Osteoblast (primary cell): Measurements from ENCODE around the gene TP73. TPM values are rescaled to one million over a fixed set of nuclear protein-coding genes. Genes with fewer than 3 reads are reported as not detected.

Source experiments
- DNase-seq: peaks from one replicate; pipeline ENCODE4 v3.0.0; 2011; ENCODE audit warnings: low spot score, mixed read lengths; ENCODE audit not compliant: insufficient read length; ENCODE audit errors: missing footprints
- H2AFZ ChIP-seq: 2 replicates; pipeline ENCODE4 v1.6.0; 2011; ENCODE audit warnings: mild to moderate bottlenecking, low read length
- H3K27ac ChIP-seq: 2 replicates; pipeline ENCODE4 v1.5.1; 2011; ENCODE audit warnings: mild to moderate bottlenecking, low read depth, low read length, moderate library complexity
- H3K27me3 ChIP-seq: 2 replicates; pipeline ENCODE4 v1.6.0; 2012; ENCODE audit warnings: mild to moderate bottlenecking, control low read depth, inconsistent platforms, low read length, moderate library complexity; ENCODE audit not compliant: insufficient read depth
- H3K36me3 ChIP-seq: 2 replicates; pipeline ENCODE4 v1.5.1; 2011; ENCODE audit warnings: mild to moderate bottlenecking, low read length, control low read depth, moderate library complexity; ENCODE audit not compliant: insufficient read depth
- H3K4me1 ChIP-seq: 2 replicates; pipeline ENCODE4 v1.5.1; 2011; ENCODE audit warnings: mild to moderate bottlenecking, low read length, control low read depth, moderate library complexity; ENCODE audit not compliant: insufficient read depth
- H3K4me2 ChIP-seq: 2 replicates; pipeline ENCODE4 v1.6.0; 2011; ENCODE audit warnings: mild to moderate bottlenecking, low read length; ENCODE audit not compliant: insufficient read depth
- H3K4me3 ChIP-seq: fragments of 200-600 bp; sonication (generic); 3 replicates; pipeline ENCODE4 v1.5.1; 2012; ENCODE audit warnings: mild to moderate bottlenecking, low read length, inconsistent platforms; ENCODE audit not compliant: insufficient read depth
- H3K79me2 ChIP-seq: 2 replicates; pipeline ENCODE4 v1.6.0; 2012; ENCODE audit warnings: mild to moderate bottlenecking, low read length, control low read depth, inconsistent platforms; ENCODE audit not compliant: insufficient read depth
- H3K9me3 ChIP-seq: 2 replicates; pipeline ENCODE4 v1.5.1; 2011; ENCODE audit warnings: low read depth, low read length, control low read depth
- H4K20me1 ChIP-seq: 2 replicates; pipeline ENCODE4 v1.6.0; 2012; ENCODE audit warnings: mild to moderate bottlenecking, low read length, control low read depth; ENCODE audit not compliant: insufficient read depth
- total RNA-seq: library from RNA; depleted of rRNA; stranded (reverse); fragments of >200 nt; gene quantifications from 2 replicates; pipeline ENCODE4 v1.2.3, GENCODE V29; 2012
- TF ChIP-seq, protein P1 (sequence below): IDR thresholded peaks from 2 replicates; pipeline ENCODE4 v1.5.1; 2011; ENCODE audit warnings: mild to moderate bottlenecking, low read depth, low read length, moderate library complexity; ENCODE audit errors: extremely low read depth

TP73 gene
- total RNA-seq, 1 donor, result not detected

DNA sequence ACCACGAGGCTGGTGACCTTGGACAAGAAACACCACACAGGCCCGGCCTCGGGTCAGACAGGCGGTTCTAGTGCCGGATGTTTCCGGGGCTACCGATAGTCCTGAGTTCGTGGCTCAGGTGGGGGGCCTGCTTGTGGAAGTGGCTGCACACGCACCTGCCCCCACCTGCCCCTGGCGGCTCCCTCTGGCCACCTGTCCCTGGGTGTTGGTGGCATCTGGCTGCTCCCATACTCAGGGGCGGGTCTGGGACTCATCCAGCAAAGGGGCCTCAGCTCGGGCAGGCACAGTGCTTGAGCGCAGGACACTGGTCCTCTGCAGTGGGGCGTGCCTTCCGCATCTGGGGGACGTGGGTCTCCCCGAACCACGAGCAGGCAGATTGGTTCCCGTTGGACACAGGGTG lies 33.6 kb downstream of the TP73 start:
- no peak for DNase-seq
- H3K27ac ChIP-seq, result no peak overlapping the region

DNA sequence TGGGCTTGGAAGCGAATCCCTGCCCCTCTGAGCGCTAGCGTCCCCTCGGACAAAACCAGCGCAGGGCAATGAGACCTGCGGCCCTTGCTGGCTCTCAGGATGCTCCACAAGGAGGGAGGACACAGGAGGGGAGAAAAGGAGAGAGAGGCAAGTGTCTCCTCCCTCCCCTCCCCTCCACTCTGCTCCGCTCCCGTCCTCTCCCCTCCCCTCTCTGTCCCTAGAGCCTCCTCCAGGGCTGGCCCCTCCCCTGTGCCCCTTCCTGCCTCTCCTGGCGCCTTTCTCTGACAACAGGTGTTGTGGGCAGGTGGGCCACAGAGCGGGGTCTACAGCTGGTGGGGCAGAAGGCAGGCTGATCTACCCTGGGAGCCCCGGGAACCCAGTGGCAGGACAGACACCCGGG lies 35.2 kb downstream of the TP73 start:
- no peaks in the 10 kb centered on the region for H3K9me3 ChIP-seq
- H3K4me1 ChIP-seq, result no peaks in the 10 kb centered on the region
- TF ChIP-seq, protein P1, sequence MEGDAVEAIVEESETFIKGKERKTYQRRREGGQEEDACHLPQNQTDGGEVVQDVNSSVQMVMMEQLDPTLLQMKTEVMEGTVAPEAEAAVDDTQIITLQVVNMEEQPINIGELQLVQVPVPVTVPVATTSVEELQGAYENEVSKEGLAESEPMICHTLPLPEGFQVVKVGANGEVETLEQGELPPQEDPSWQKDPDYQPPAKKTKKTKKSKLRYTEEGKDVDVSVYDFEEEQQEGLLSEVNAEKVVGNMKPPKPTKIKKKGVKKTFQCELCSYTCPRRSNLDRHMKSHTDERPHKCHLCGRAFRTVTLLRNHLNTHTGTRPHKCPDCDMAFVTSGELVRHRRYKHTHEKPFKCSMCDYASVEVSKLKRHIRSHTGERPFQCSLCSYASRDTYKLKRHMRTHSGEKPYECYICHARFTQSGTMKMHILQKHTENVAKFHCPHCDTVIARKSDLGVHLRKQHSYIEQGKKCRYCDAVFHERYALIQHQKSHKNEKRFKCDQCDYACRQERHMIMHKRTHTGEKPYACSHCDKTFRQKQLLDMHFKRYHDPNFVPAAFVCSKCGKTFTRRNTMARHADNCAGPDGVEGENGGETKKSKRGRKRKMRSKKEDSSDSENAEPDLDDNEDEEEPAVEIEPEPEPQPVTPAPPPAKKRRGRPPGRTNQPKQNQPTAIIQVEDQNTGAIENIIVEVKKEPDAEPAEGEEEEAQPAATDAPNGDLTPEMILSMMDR, result no peak
- DNase-seq, result no peak
- H3K4me3 ChIP-seq, result no peak overlapping the region
- no peaks in the 10 kb centered on the region for H3K27me3 ChIP-seq
- H3K4me2 ChIP-seq, result no peak overlapping the region
- H3K36me3 ChIP-seq, result no peaks in the 10 kb centered on the region
- H3K79me2 ChIP-seq, result no peaks in the 10 kb centered on the region
- H3K27ac ChIP-seq, result no peak overlapping the region
- H2AFZ ChIP-seq, result no peak overlapping the region
- H4K20me1 ChIP-seq, result no peaks in the 10 kb centered on the region

More for the DNA sequence above, 33.6 kb downstream of the TP73 start:
- no peaks in the 10 kb centered on the region for H3K36me3 ChIP-seq
- TF ChIP-seq, protein P1, result no peak
- no peaks in the 10 kb centered on the region for H3K79me2 ChIP-seq
- H2AFZ ChIP-seq, result no peak overlapping the region
- no peak overlapping the region for H3K4me2 ChIP-seq
- H3K27me3 ChIP-seq, result no peaks in the 10 kb centered on the region
- H3K4me1 ChIP-seq, result no peaks in the 10 kb centered on the region
- no peak overlapping the region for H3K4me3 ChIP-seq
- no peaks in the 10 kb centered on the region for H4K20me1 ChIP-seq
- no peaks in the 10 kb centered on the region for H3K9me3 ChIP-seq

DNA sequence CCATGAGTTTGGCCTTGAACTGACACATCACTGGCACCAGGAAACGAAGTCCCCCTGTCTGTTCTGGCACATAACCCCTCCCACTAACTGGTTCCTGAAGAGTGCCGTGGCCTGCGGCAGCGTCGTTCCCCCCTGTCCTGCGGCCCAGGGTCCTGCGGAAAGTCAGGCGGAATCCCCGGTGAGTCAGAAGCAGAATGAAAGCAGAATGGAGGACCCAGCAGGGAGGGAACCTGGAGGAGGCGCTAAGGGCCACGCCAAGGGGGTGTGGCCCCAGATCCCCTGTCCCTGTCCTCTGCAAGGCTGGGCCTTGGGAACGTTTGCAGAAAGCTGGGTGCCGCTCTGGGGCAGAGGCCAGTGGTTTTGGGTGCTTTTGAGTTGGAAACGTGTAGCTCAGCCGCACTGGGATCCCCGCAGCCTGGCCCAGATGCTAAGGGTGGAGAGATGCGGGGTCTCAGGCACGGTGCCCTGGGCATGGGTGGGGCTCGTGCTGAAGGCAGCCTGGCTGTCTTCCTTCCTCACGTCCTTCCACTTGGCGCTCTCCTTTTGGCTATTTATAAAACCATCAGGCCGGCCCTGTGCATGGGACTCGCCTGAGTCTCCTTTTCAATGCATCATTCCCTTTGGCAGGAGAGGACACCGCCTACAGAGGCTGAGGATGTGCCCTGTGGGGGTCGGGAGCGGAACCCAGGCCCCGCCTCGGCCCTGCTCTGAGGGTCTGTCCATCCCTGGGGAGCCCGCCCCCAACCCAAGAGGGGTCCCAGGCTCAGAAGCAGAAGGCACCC lies 36.2 kb downstream of the TP73 start:
- Histone ChIP-seq H3K27me3 (no peaks in the 10 kb centered on the region), H3K4me1 (no peaks in the 10 kb centered on the region), H4K20me1 (no peaks in the 10 kb centered on the region), H3K4me3 (no peak overlapping the region), H3K9me3 (no peaks in the 10 kb centered on the region), H3K27ac (no peak overlapping the region), H2AFZ (no peak overlapping the region), H3K36me3 (no peaks in the 10 kb centered on the region), H3K4me2 (no peak overlapping the region), H3K79me2 (no peaks in the 10 kb centered on the region)
- TF ChIP-seq, protein P1, result no peak
- no peak for DNase-seq

DNA sequence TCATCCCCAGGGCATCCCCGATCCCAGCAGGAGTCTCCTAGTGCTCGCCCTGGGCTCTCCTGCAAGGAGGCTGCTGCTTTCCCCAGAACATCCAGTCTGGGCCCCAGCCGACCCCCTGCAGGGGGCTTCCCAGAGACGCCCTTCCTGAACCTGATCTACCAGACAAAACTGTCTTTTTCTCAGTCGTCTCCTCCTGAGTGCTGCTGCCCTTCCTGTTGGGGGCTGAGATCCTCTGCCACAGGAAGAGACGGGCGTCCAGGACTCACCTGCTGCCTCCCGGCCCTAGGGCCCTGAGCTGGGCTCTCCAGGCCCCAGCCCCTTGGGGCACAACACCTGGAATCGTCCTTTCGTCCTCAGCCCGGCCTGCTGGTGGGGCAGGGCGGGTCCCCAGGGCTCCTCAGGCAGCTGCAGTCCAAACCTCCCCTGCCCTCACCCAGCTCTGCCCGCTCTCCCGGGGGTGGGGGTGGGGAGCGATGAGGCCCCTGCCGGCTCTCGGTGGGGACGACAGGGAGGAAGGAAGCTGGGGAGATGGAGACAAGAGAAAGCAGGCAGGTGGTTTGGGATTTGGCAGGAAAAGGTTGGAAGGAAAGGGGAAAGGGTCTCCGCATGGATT lies 36.9 kb downstream of the TP73 start:
- Histone ChIP-seq H2AFZ (no peak overlapping the region), H3K79me2 (no peaks in the 10 kb centered on the region), H3K27ac (no peak overlapping the region), H3K4me2 (no peak overlapping the region), H4K20me1 (no peaks in the 10 kb centered on the region), H3K4me1 (no peaks in the 10 kb centered on the region), H3K9me3 (no peaks in the 10 kb centered on the region), H3K36me3 (no peaks in the 10 kb centered on the region), H3K27me3 (no peaks in the 10 kb centered on the region), H3K4me3 (no peak overlapping the region)
- TF ChIP-seq, protein P1, result no peak
- no peak for DNase-seq
